H9 (cell line): ENCODE results near the gene NBEA. TPM values are rescaled to one million over a fixed set of nuclear protein-coding genes. Genes with fewer than 3 reads are reported as not detected.

Experiments used
- DNase-seq: peaks from one replicate; pipeline ENCODE4 v3.0.0-alpha.2; 2017
- H2AFZ ChIP-seq: one replicate; pipeline ENCODE4 v1.6.1; 2013; ENCODE audit warnings: mild to moderate bottlenecking, low read length, control low read depth, moderate library complexity
- H2AK5ac ChIP-seq: 2 replicates; pipeline ENCODE4 v1.6.1; 2013; ENCODE audit warnings: low read length, control low read depth, mixed read lengths; ENCODE audit not compliant: insufficient read length
- H2BK120ac ChIP-seq: one replicate; pipeline ENCODE4 v1.6.1; 2013; ENCODE audit warnings: low read depth, mild to moderate bottlenecking, low read length, control low read depth, inconsistent platforms; ENCODE audit not compliant: poor library complexity, severe bottlenecking
- H2BK12ac ChIP-seq: 2 replicates; pipeline ENCODE4 v1.6.1; 2013; ENCODE audit warnings: low read length, control low read depth, mixed read lengths, low read depth; ENCODE audit not compliant: insufficient read length
- H2BK15ac ChIP-seq: 2 replicates; pipeline ENCODE4 v1.6.1; 2013; ENCODE audit warnings: low read depth, low read length, control low read depth
- H2BK20ac ChIP-seq: one replicate; pipeline ENCODE4 v1.6.1; 2013; ENCODE audit warnings: low read depth, mild to moderate bottlenecking, low read length, control low read depth, inconsistent platforms; ENCODE audit not compliant: poor library complexity, severe bottlenecking
- H2BK5ac ChIP-seq: 2 replicates; pipeline ENCODE4 v1.6.1; 2013; ENCODE audit warnings: low read length, control low read depth, mixed read lengths; ENCODE audit not compliant: insufficient read length
- H3K14ac ChIP-seq: 2 replicates; pipeline ENCODE4 v1.6.1; 2013; ENCODE audit warnings: low read length, control low read depth; ENCODE audit not compliant: insufficient read depth
- H3K18ac ChIP-seq: 2 replicates; pipeline ENCODE4 v1.6.1; 2013; ENCODE audit warnings: low read depth, mild to moderate bottlenecking, mixed read lengths, low read length, control low read depth; ENCODE audit not compliant: insufficient read length
- H3K23ac ChIP-seq: 2 replicates; pipeline ENCODE4 v1.6.1; 2013; ENCODE audit warnings: low read length, control low read depth, mixed read lengths, low read depth; ENCODE audit not compliant: insufficient read length
- H3K23me2 ChIP-seq: 2 replicates; pipeline ENCODE4 v1.6.1; 2013; ENCODE audit warnings: low read depth, mild to moderate bottlenecking, mixed read lengths, low read length, control low read depth; ENCODE audit not compliant: insufficient read length, poor library complexity, severe bottlenecking
- H3K27ac ChIP-seq: 2 replicates; pipeline ENCODE4 v1.5.1; 2013; ENCODE audit warnings: low read length, control low read depth, mixed read lengths, low read depth; ENCODE audit not compliant: insufficient read length
- H3K27me3 ChIP-seq: 2 replicates; pipeline ENCODE4 v1.6.1; 2013; ENCODE audit warnings: low read length, control low read depth, inconsistent platforms; ENCODE audit not compliant: insufficient read depth
- H3K4ac ChIP-seq: 2 replicates; pipeline ENCODE4 v1.6.1; 2013; ENCODE audit warnings: low read depth, mild to moderate bottlenecking, control low read depth, inconsistent platforms, low read length, moderate library complexity
- H3K4me1 ChIP-seq: 2 replicates; pipeline ENCODE4 v1.6.1; 2013; ENCODE audit warnings: low read length, control low read depth, inconsistent platforms; ENCODE audit not compliant: insufficient read depth
- H3K4me2 ChIP-seq: 2 replicates; pipeline ENCODE4 v1.6.1; 2013; ENCODE audit warnings: low read length, control low read depth, mixed read lengths; ENCODE audit not compliant: insufficient read length, insufficient read depth
- H3K56ac ChIP-seq: 2 replicates; pipeline ENCODE4 v1.6.1; 2013; ENCODE audit warnings: low read depth, mild to moderate bottlenecking, mixed read lengths, low read length, control low read depth; ENCODE audit not compliant: insufficient read length
- H3K79me1 ChIP-seq: 2 replicates; pipeline ENCODE4 v1.6.1; 2013; ENCODE audit warnings: low read depth, mild to moderate bottlenecking, moderate library complexity, low read length, control low read depth, inconsistent platforms; ENCODE audit not compliant: insufficient read depth, poor library complexity, severe bottlenecking
- H3K79me2 ChIP-seq: 2 replicates; pipeline ENCODE4 v1.6.1; 2013; ENCODE audit warnings: low read length, control low read depth, inconsistent platforms; ENCODE audit not compliant: insufficient read depth
- H3K9ac ChIP-seq: 2 replicates; pipeline ENCODE4 v1.6.1; 2013; ENCODE audit warnings: low read length, control low read depth, mixed read lengths; ENCODE audit not compliant: insufficient read length; ENCODE audit errors: extremely low read depth
- H3K9me3 ChIP-seq: one replicate; pipeline ENCODE4 v1.6.1; 2013; ENCODE audit warnings: low read depth, low read length, inconsistent platforms; ENCODE audit not compliant: control insufficient read depth
- H3T11ph ChIP-seq: one replicate; pipeline ENCODE4 v1.6.1; 2013; ENCODE audit warnings: mild to moderate bottlenecking, low read length, control low read depth, inconsistent platforms
- H4K20me1 ChIP-seq: one replicate; pipeline ENCODE4 v1.6.1; 2013; ENCODE audit not compliant: control insufficient read depth, insufficient read length, insufficient read depth
- H4K5ac ChIP-seq: 2 replicates; pipeline ENCODE4 v1.6.1; 2013; ENCODE audit warnings: low read depth, mild to moderate bottlenecking, mixed read lengths, low read length, control low read depth; ENCODE audit not compliant: insufficient read length
- H4K8ac ChIP-seq: replicated peaks from 2 replicates; pipeline ENCODE4 v1.6.1; 2013; ENCODE audit warnings: low read length, control low read depth, mixed read lengths, low read depth; ENCODE audit not compliant: insufficient read length
- H4K91ac ChIP-seq: 2 replicates; pipeline ENCODE4 v1.6.1; 2013; ENCODE audit warnings: low read depth, mild to moderate bottlenecking, moderate library complexity, mixed read lengths, low read length, control low read depth; ENCODE audit not compliant: insufficient read length
- H3K27ac Mint-ChIP-seq, 3 experiments: 2 replicates in 2 of 3; 3 replicates in 1 of 3; pipeline ENCODE4 v1.8.0; 2020 to 2021; ENCODE audit warnings: mixed read lengths in 3 of 3, mild to moderate bottlenecking in 1 of 3, moderate library complexity in 1 of 3
- H3K27me3 Mint-ChIP-seq: 2 replicates; pipeline ENCODE4 v1.8.0; 2021; ENCODE audit warnings: low read depth, mild to moderate bottlenecking, moderate library complexity, mixed read lengths
- H3K36me3 Mint-ChIP-seq, 3 experiments: 2 replicates in 2 of 3; 3 replicates in 1 of 3; pipeline ENCODE4 v1.8.0; 2020 to 2021; ENCODE audit warnings: low read depth in 3 of 3, mixed read lengths in 3 of 3; ENCODE audit not compliant: insufficient read depth in 1 of 3
- H3K4me1 Mint-ChIP-seq, 2 experiments: 2 replicates each; pipeline ENCODE4 v1.8.0; 2020; ENCODE audit warnings: mixed read lengths in 2 of 2
- H3K4me3 Mint-ChIP-seq, 2 experiments: 2 replicates in 1 of 2; 3 replicates in 1 of 2; pipeline ENCODE4 v1.8.0; 2020 to 2021; ENCODE audit warnings: mild to moderate bottlenecking in 2 of 2, mixed read lengths in 2 of 2, moderate library complexity in 1 of 2
- H3K9me3 Mint-ChIP-seq, 2 experiments: 2 replicates in 1 of 2; 3 replicates in 1 of 2; pipeline ENCODE4 v1.8.0; 2020; ENCODE audit warnings: mild to moderate bottlenecking in 2 of 2, mixed read lengths in 2 of 2, moderate library complexity in 1 of 2
- CTCF ChIP-seq: fragments of 200-600 bp; sonication (generic); conservative IDR thresholded peaks from 3 replicates; pipeline ENCODE4 v1.8.0; 2021; ENCODE audit warnings: antibody characterized with exemption, mild to moderate bottlenecking
- total RNA-seq: library from RNA; stranded (reverse); gene quantifications from 2 replicates; pipeline ENCODE4 v1.2.1, GENCODE V29; 2021

NBEA gene
- total RNA-seq, 1 experiment from 2014 or later: 17.3 TPM

GRCh38 chr13:35131471-35131870, 189.4 kb downstream of the NBEA start:
- Mint-ChIP-seq H3K36me3 (peaks cover 0 to 2% (median under 1%) of the 10 kb centered on the region in 3 experiments; a peak in 4 of 7 replicates), H3K4me1 (no peaks in the 10 kb centered on the region), H3K27ac (no peak overlapping the region), H3K27me3 (no peaks in the 10 kb centered on the region), H3K4me3 (no peak overlapping the region), H3K9me3 (no peaks in the 10 kb centered on the region)
- no peaks in the 10 kb centered on the region for H3K23me2 ChIP-seq
- no peak overlapping the region for H2BK20ac ChIP-seq
- no peak overlapping the region for H4K5ac ChIP-seq
- no peak overlapping the region for H2BK5ac ChIP-seq
- H2BK120ac ChIP-seq: no peak overlapping the region
- no peaks in the 10 kb centered on the region for H3K79me2 ChIP-seq
- H3K23ac ChIP-seq: no peak overlapping the region
- H3K4ac ChIP-seq: no peak overlapping the region
- no peak overlapping the region for H3T11ph ChIP-seq
- H3K4me2 ChIP-seq: no peak overlapping the region
- no peaks in the 10 kb centered on the region for H3K79me1 ChIP-seq
- no peak overlapping the region for H3K9ac ChIP-seq
- no peaks in the 10 kb centered on the region for H3K4me1 ChIP-seq
- no peak overlapping the region for H4K91ac ChIP-seq
- no peak overlapping the region for H2BK15ac ChIP-seq
- H4K20me1 ChIP-seq: no peaks in the 10 kb centered on the region
- no peak overlapping the region for H2AK5ac ChIP-seq
- H2AFZ ChIP-seq: no peak overlapping the region
- no peak overlapping the region for H3K56ac ChIP-seq
- no peak for TF ChIP-seq CTCF
- no peaks in the 10 kb centered on the region for H3K27me3 ChIP-seq
- H3K18ac ChIP-seq: no peak overlapping the region
- no peak overlapping the region for H2BK12ac ChIP-seq
- no peaks in the 10 kb centered on the region for H3K9me3 ChIP-seq
- DNase-seq: no peak
- H4K8ac ChIP-seq: no peak overlapping the region
- H3K14ac ChIP-seq: no peak overlapping the region
- H3K27ac ChIP-seq: no peak overlapping the region
